Ovary (tissue), 9 donors: Measurements from ENCODE around the gene ADAMTS3. TPM values are rescaled to one million over a fixed set of nuclear protein-coding genes. Genes with fewer than 3 reads are reported as not detected.

Experiments used
- DNase-seq, 5 donors: peaks; one replicate each; pipeline ENCODE4 v3.0.0-alpha.2; 2019 to 2020
- H3K27ac ChIP-seq, 2 donors: fragments of 200-600 bp; one replicate each; pipeline versions ENCODE4 v1.5.1 to v1.8.0; 2019 to 2022
- H3K27me3 ChIP-seq: fragments of 200-600 bp; one replicate; pipeline ENCODE4 v1.8.0; 2022
- H3K36me3 ChIP-seq: fragments of 200-600 bp; sonication (generic); one replicate; pipeline ENCODE4 v1.5.1; 2019
- H3K4me1 ChIP-seq: one replicate; pipeline ENCODE4 v1.8.1; 2013; ENCODE audit warnings: mild to moderate bottlenecking, moderate library complexity; ENCODE audit not compliant: insufficient read depth
- H3K4me3 ChIP-seq: fragments of 200-600 bp; sonication (generic); one replicate; pipeline ENCODE4 v1.5.1; 2017
- H3K9me3 ChIP-seq, 2 donors: fragments of 200-600 bp in 1 of 2; sonication (generic) in 1 of 2; one replicate each; pipeline versions ENCODE4 v1.5.1 to v1.8.1; 2013 to 2019; ENCODE audit warnings: mild to moderate bottlenecking in 1 of 2, moderate library complexity in 1 of 2
- EP300 ChIP-seq: sonication (generic); formaldehyde crosslinking; IDR thresholded peaks from one replicate; pipeline ENCODE4 v1.6.1; 2017; ENCODE audit warnings: antibody characterized with exemption
- POLR2A ChIP-seq: fragments of 450-650 bp; IDR thresholded peaks from one replicate; pipeline ENCODE4 v1.6.1; 2017; ENCODE audit warnings: antibody characterized with exemption, mild to moderate bottlenecking, moderate library complexity
- WGBS, 3 donors: extraction: QIAGEN DNeasy Blood & Tissue Kit in 1 of 3; methylation state at CpG; one replicate each; pipeline versions ENCODE4 v1.1.5 to v1.1.7; 2013 to 2017; 5-methylcytosine and 5-hydroxymethylcytosine counted together
- intact Hi-C, 4 donors: fragments of 100-400 bp; cut with DNase I; formaldehyde crosslinking; loops; one replicate each; pipeline versions ENCODE4 v1.11.0 to v1.15.1; 2022 to 2023
- polyA plus RNA-seq, 2 donors: library from polyadenylated mRNA; stranded (reverse); fragments of 200-250 nt in 1 of 2; fragments of 350-450 nt in 1 of 2; fragmentation: Illumina TruSeq in 1 of 2; extraction: RNeasy Lipid Tissue Mini Kit (QIAGEN cat#74804) in 1 of 2; gene quantifications; one replicate each; pipeline ENCODE4 v1.2.3, GENCODE V29; 2013 to 2014
- total RNA-seq, 7 donors: library from RNA; depleted of rRNA in 2 of 7; stranded (reverse); fragments of >200 nt in 2 of 7; fragmentation: NEBNext Ultra II Directional in 3 of 7; extraction: Animal tissue kit (Norgen Biotek cat#: 25700) in 3 of 7; gene quantifications; one replicate each; pipeline versions ENCODE4 v1.1.0 to v1.2.4, GENCODE V29; 2016 to 2023
- TF ChIP-seq, protein P1 (sequence below), 3 donors: fragments of 450-650 bp in 2 of 3; fragments of 200-600 bp in 1 of 3; IDR thresholded peaks; one replicate each; pipeline versions ENCODE4 v1.5.1 to v1.8.0; 2016 to 2022; ENCODE audit warnings: antibody characterized with exemption in 3 of 3, mild to moderate bottlenecking in 1 of 3
- donor health status: DM: no; HTN: no; CAD: no; lungs with moderate emphysema.
- donor health status: DM: no; HTN: no; CAD: no.
- donor health status: Bipolar disorder and iron deficiency.
- donor health status: DM: yes; HTN: yes; CAD: no.
- donor health status: DM: no; HTN: no; CAD: no.
- donor health status: DM: yes; HTN: yes; CAD: no.

Gene ADAMTS3
- total and polyA plus RNA-seq, 9 donors, result 1.2 to 6.6 (median 4.6) TPM

DNA sequence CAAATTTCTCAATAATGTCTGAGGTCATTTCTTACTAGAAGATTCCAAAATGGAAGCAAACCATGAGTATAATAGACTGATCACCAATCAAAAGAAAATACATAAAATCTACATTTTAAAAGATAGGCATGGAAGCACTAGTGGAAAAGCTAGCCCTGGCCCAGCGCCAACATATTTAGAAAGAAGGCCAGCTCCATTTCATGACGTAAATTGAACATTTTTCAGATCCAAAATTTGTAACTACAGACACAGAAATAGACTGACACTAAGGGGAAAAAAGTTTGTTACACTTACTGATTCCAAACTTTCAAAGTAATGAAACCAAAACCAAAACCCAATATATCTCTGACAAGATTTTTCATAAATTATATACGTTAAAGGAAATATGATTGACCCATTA is 117.7 kb downstream of the ADAMTS3 start:
- no peak overlapping the region for H3K27ac ChIP-seq
- no peak overlapping the region for H3K4me3 ChIP-seq
- no peaks in the 10 kb centered on the region for H3K4me1 ChIP-seq
- H3K9me3 ChIP-seq, result no peaks in the 10 kb centered on the region
- 54 to 67% (median 62%) methylated on average over 3 of the region's 3 CpGs for WGBS, 3 donors
- TF ChIP-seq EP300 (no peak), POLR2A (no peak)
- TF ChIP-seq, protein P1, sequence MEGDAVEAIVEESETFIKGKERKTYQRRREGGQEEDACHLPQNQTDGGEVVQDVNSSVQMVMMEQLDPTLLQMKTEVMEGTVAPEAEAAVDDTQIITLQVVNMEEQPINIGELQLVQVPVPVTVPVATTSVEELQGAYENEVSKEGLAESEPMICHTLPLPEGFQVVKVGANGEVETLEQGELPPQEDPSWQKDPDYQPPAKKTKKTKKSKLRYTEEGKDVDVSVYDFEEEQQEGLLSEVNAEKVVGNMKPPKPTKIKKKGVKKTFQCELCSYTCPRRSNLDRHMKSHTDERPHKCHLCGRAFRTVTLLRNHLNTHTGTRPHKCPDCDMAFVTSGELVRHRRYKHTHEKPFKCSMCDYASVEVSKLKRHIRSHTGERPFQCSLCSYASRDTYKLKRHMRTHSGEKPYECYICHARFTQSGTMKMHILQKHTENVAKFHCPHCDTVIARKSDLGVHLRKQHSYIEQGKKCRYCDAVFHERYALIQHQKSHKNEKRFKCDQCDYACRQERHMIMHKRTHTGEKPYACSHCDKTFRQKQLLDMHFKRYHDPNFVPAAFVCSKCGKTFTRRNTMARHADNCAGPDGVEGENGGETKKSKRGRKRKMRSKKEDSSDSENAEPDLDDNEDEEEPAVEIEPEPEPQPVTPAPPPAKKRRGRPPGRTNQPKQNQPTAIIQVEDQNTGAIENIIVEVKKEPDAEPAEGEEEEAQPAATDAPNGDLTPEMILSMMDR (IDR thresholded peaks at IDR 0.05), result no peak
- no peaks in the 10 kb centered on the region for H3K27me3 ChIP-seq
- peak in 4 of 5 donors; percentile 12 to 69 (median 42) for DNase-seq
- intact Hi-C loops, result no loop called here
- H3K36me3 ChIP-seq, result no peaks in the 10 kb centered on the region

DNA sequence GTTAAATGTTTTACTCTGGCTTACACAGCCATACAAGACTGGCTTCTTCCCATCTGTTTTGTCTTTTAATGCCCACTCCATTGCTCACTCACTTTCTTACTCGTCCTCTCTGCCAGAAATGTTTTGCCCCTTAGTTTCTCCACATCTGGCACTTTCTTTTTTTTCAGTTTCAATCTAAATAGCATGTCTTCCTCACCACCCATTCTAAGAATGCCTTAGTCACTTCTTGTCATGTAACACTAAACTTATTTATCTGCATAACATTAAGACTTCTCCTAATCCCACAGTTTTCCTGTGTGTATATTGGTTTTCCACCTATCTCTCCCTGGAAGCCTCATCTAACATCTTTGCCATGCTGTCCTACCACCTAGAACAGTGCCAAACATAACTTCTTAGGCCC is 119.3 kb downstream of the ADAMTS3 start:
- no peaks in the 10 kb centered on the region for H3K27me3 ChIP-seq
- WGBS, 3 donors, result 85 to 93% (median 88%) methylated on average over 1 of the region's 1 CpG
- DNase-seq, result no peak
- TF ChIP-seq, protein P1 (IDR thresholded peaks at IDR 0.05), result no peak
- TF ChIP-seq EP300, result no peak
- no peak for TF ChIP-seq POLR2A
- no peaks in the 10 kb centered on the region for H3K4me1 ChIP-seq
- H3K27ac ChIP-seq, result no peak overlapping the region
- H3K4me3 ChIP-seq, result no peak overlapping the region
- H3K36me3 ChIP-seq, result no peaks in the 10 kb centered on the region
- no peaks in the 10 kb centered on the region for H3K9me3 ChIP-seq
- intact Hi-C loops, result no loop called here

DNA sequence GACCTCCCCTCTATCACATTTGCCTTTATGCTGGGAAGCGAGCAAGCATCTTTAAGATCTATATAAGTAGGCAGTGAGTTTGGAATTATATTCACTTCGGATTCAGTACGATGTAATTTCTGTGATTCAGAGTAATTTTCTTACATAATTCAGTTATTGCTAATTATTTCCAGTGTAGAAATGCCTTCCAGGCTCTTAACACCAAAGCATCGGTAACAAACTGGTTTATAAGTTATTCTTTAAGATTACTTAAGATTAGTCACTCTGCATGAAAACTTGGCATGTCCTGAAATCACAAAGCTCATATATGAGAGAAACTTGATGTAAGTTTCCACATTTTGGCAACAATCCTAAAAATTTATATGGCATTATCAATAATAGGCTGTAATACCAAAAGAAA is 120.8 kb downstream of the ADAMTS3 start:
- no peak for TF ChIP-seq POLR2A
- TF ChIP-seq EP300, result no peak
- TF ChIP-seq, protein P1 (IDR thresholded peaks at IDR 0.05), result no peak
- H3K4me1 ChIP-seq, result no peaks in the 10 kb centered on the region
- intact Hi-C loops, result no loop called here
- no peak for DNase-seq
- H3K9me3 ChIP-seq, result no peaks in the 10 kb centered on the region
- WGBS, 3 donors, result 70 to 83% (median 79%) methylated on average over 4 of the region's 4 CpGs
- H3K36me3 ChIP-seq, result no peaks in the 10 kb centered on the region
- no peak overlapping the region for H3K4me3 ChIP-seq
- no peaks in the 10 kb centered on the region for H3K27me3 ChIP-seq
- no peak overlapping the region for H3K27ac ChIP-seq

DNA sequence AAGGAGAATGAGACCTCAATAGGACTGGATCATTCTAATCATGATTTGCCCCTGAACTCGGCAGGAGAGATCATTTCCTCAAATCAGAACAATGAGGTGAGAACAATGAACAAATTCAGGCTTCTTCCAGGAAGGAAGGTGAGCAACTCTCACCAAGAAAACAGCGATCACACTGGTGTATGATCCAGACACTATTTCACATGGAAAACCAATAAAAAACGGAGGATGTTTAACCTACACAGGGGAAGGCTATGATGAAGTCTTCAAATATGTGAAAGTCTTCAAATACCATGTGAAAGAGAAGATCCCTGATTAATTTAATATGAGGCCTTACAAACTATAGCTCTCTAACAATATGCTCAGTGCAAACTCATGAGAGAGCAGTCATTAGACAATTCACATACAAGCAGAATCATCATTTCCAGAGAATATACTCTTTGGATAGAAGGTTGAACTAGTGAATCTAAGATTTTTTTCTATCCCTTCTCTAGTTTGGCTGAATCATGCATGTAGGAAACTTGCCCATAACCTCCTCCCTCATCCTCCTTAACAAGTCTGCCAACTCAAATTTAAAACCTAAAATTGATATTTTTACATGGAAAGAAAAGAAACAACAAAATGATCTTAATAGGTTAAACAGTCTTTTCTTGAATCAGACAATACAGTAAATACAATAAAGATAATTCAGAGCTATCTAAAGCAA is 122.5 kb downstream of the ADAMTS3 start:
- H3K27ac ChIP-seq, result no peak overlapping the region
- no peaks in the 10 kb centered on the region for H3K4me1 ChIP-seq
- no peak for DNase-seq
- TF ChIP-seq POLR2A, result no peak
- no peak for TF ChIP-seq EP300
- TF ChIP-seq, protein P1 (IDR thresholded peaks at IDR 0.05), result no peak
- H3K4me3 ChIP-seq, result no peak overlapping the region
- no peaks in the 10 kb centered on the region for H3K9me3 ChIP-seq
- no peaks in the 10 kb centered on the region for H3K36me3 ChIP-seq
- intact Hi-C loops, result no loop called here
- no peaks in the 10 kb centered on the region for H3K27me3 ChIP-seq
- WGBS, 3 donors, result 87 to 90% (median 88%) methylated on average over 3 of the region's 3 CpGs
